CD14-positive monocyte (primary cell): Measurements from ENCODE around the gene VWA7. TPM values are rescaled to one million over a fixed set of nuclear protein-coding genes. Genes with fewer than 3 reads are reported as not detected.

ENCODE experiments used
- DNase-seq, 3 donors: peaks; one replicate each; pipeline ENCODE4 v3.0.0-alpha.2; 2011 to 2022
- H2AFZ ChIP-seq: 2 replicates; pipeline ENCODE4 v1.6.0; 2012; ENCODE audit warnings: mild to moderate bottlenecking, low read depth, low read length, inconsistent platforms; ENCODE audit not compliant: insufficient read depth, poor library complexity, severe bottlenecking
- H3K27ac ChIP-seq, 2 donors: 1 replicate in 1 of 2; 2 replicates in 1 of 2; pipeline ENCODE4 v1.5.1; 2012 to 2013; ENCODE audit warnings: low read length in 2 of 2, control low read depth in 1 of 2, inconsistent platforms in 1 of 2, low read depth in 1 of 2, mild to moderate bottlenecking in 1 of 2
- H3K27me3 ChIP-seq, 2 donors: one replicate each; pipeline versions ENCODE4 v1.6.0 to v1.6.1; 2011 to 2013; ENCODE audit warnings: low read length in 2 of 2; ENCODE audit not compliant: control insufficient read depth in 2 of 2, insufficient read depth in 2 of 2
- H3K36me3 ChIP-seq, 2 donors: replicated peaks in 1 of 2; 1 replicate in 1 of 2; 2 replicates in 1 of 2; pipeline versions ENCODE4 v1.5.1 to v1.6.1; 2012 to 2013; ENCODE audit warnings: low read length in 2 of 2, control low read depth in 1 of 2, inconsistent platforms in 1 of 2, mild to moderate bottlenecking in 1 of 2; ENCODE audit not compliant: insufficient read depth in 2 of 2, control insufficient read depth in 1 of 2
- H3K4me1 ChIP-seq, 2 donors: 1 replicate in 1 of 2; 2 replicates in 1 of 2; pipeline versions ENCODE4 v1.5.1 to v1.6.1; 2012 to 2013; ENCODE audit warnings: low read length in 2 of 2, control low read depth in 1 of 2, inconsistent platforms in 1 of 2, mild to moderate bottlenecking in 1 of 2, moderate library complexity in 1 of 2; ENCODE audit not compliant: insufficient read depth in 2 of 2, control insufficient read depth in 1 of 2
- H3K4me2 ChIP-seq: replicated peaks from 2 replicates; pipeline ENCODE3; 2012; ENCODE audit warnings: low read length, moderate library complexity, mild to moderate bottlenecking; ENCODE audit not compliant: poor library complexity, severe bottlenecking; ENCODE audit errors: extremely low read depth
- H3K4me3 ChIP-seq, 3 experiments: fragments of 200-600 bp in 1 of 3; sonication (generic) in 1 of 3; replicated peaks in 1 of 3; 1 replicate in 2 of 3; 2 replicates in 1 of 3; pipeline ENCODE4 v1.5.1; 2011 to 2013; ENCODE audit warnings: low read length in 3 of 3, mild to moderate bottlenecking in 3 of 3, control low read depth in 2 of 3, low read depth in 2 of 3, inconsistent platforms in 1 of 3, moderate library complexity in 1 of 3
- H3K79me2 ChIP-seq: 2 replicates; pipeline ENCODE4 v1.6.0; 2012; ENCODE audit warnings: mild to moderate bottlenecking, control low read depth, inconsistent platforms, low read length, moderate library complexity; ENCODE audit not compliant: insufficient read depth
- H3K9ac ChIP-seq: 2 replicates; pipeline ENCODE4 v1.6.0; 2017; ENCODE audit warnings: low read length, mild to moderate bottlenecking; ENCODE audit not compliant: insufficient read depth, poor library complexity, severe bottlenecking
- H3K9me3 ChIP-seq, 2 donors: replicated peaks in 1 of 2; 1 replicate in 1 of 2; 2 replicates in 1 of 2; pipeline versions ENCODE4 v1.5.1 to v1.6.1; 2012 to 2013; ENCODE audit warnings: low read length in 2 of 2, control low read depth in 1 of 2; ENCODE audit not compliant: control insufficient read depth in 1 of 2, insufficient read depth in 1 of 2
- H4K20me1 ChIP-seq: 2 replicates; pipeline ENCODE4 v1.6.0; 2012; ENCODE audit warnings: mild to moderate bottlenecking, low read length, control low read depth, moderate library complexity; ENCODE audit not compliant: insufficient read depth
- H3K27ac Mint-ChIP-seq, 7 donors: one replicate each; pipeline ENCODE4 v1.8.0; 2020; ENCODE audit warnings: mild to moderate bottlenecking in 7 of 7, mixed read lengths in 7 of 7, moderate library complexity in 6 of 7, inconsistent platforms in 2 of 7
- H3K27me3 Mint-ChIP-seq, 3 donors: one replicate each; pipeline ENCODE4 v1.8.0; 2021 to 2022; ENCODE audit warnings: low read depth in 3 of 3, mild to moderate bottlenecking in 3 of 3, mixed read lengths in 3 of 3, moderate library complexity in 3 of 3, inconsistent platforms in 1 of 3
- H3K36me3 Mint-ChIP-seq, 2 donors: one replicate each; pipeline ENCODE4 v1.8.0; 2020; ENCODE audit warnings: mixed read lengths in 2 of 2, inconsistent platforms in 1 of 2, mild to moderate bottlenecking in 1 of 2
- H3K4me1 Mint-ChIP-seq: one replicate; pipeline ENCODE4 v1.8.0; 2020; ENCODE audit warnings: mild to moderate bottlenecking, mixed read lengths
- H3K4me3 Mint-ChIP-seq, 2 donors: one replicate each; pipeline ENCODE4 v1.8.0; 2020; ENCODE audit warnings: mild to moderate bottlenecking in 2 of 2, mixed read lengths in 2 of 2, moderate library complexity in 1 of 2
- H3K9me3 Mint-ChIP-seq, 7 donors: one replicate each; pipeline ENCODE4 v1.8.0; 2020 to 2022; ENCODE audit warnings: mixed read lengths in 7 of 7, mild to moderate bottlenecking in 6 of 7, moderate library complexity in 6 of 7, inconsistent platforms in 2 of 7
- CTCF ChIP-seq: fragments of 200-600 bp; IDR thresholded peaks from one replicate; pipeline ENCODE4 v1.8.0; 2022; ENCODE audit warnings: antibody characterized with exemption, mild to moderate bottlenecking
- WGBS: methylation state at CpG from one replicate; pipeline ENCODE4 v1.1.5; 2013; ENCODE audit warnings: missing lambda C conversion rate; ENCODE audit not compliant: insufficient coverage; 5-methylcytosine and 5-hydroxymethylcytosine counted together
- intact Hi-C, 2 donors: fragments of 100-400 bp; cut with micrococcal nuclease; formaldehyde crosslinking; loops; one replicate each; pipeline versions ENCODE4 v1.15.0 to v1.15.1; 2023
- polyA plus RNA-seq, 3 donors: library from polyadenylated mRNA; depleted of rRNA in 1 of 3; unstranded in 2 of 3; stranded (reverse) in 1 of 3; fragments of 300-500 nt in 2 of 3; fragments of >200 nt in 1 of 3; fragmentation: Illumina TruSeq in 2 of 3; gene quantifications; 1 replicate in 2 of 3; 2 replicates in 1 of 3; pipeline ENCODE4 v1.2.3, GENCODE V29; 2012 to 2021

The VWA7 gene
- polyA plus RNA-seq, 3 donors, result 0.57 TPM; not detected in 2

- intact Hi-C loops, result loop anchor here in 1 of 2 donors (1.0 to 10.0 kb wide), 4 partner anchors 9 to 192 kb away; partner anchors contain the start of genes ATP6V1G2, CSNK2B, DDX39B and LY6G5B
- Histone ChIP-seq H3K4me1 (peaks cover 68 to 81% of the 10 kb centered on the region in 2 donors), H4K20me1 (peaks cover 30% of the 10 kb centered on the region), H3K36me3 (peaks cover 24 to 25% of the 10 kb centered on the region in 2 donors), H3K27me3 (no peaks in the 10 kb centered on the region), H3K9ac (peak overlapping the region; percentile 89), H2AFZ (no peak overlapping the region), H3K9me3 (no peaks in the 10 kb centered on the region), H3K27ac (peak overlapping the region; percentile 91 to 99), H3K79me2 (peaks cover 73% of the 10 kb centered on the region), H3K4me2 (peak overlapping the region; percentile 94), H3K4me3 (peak overlapping the region; percentile 74 to 100 (median 96))
- H3K27me3 Mint-ChIP-seq, result peaks cover 0 to 5% (median 2%) of the 10 kb centered on the region in 3 donors
- peak in 2 of 3 donors; percentile 47 to 60 for DNase-seq
- peaks cover 0 to 2% (median 0%) of the 10 kb centered on the region in 7 donors for H3K9me3 Mint-ChIP-seq
- peak overlapping the region; percentile 95 to 100 (median 99) for H3K27ac Mint-ChIP-seq
- 3% methylated on average over 7 of the region's 10 CpGs for WGBS
- peak overlapping the region; percentile 99 to 100 for H3K4me3 Mint-ChIP-seq
- TF ChIP-seq CTCF, result no peak
- H3K4me1 Mint-ChIP-seq, result peaks cover 67% of the 10 kb centered on the region
- peaks cover 26 to 30% of the 10 kb centered on the region in 2 donors for H3K36me3 Mint-ChIP-seq
Measured at GRCh38 chr6:31736768-31737314, 40.3 kb downstream of the VWA7 start.

- Histone ChIP-seq H3K4me3 (peak within 1 kb of the TSS; percentile 74 to 100 (median 96)), H3K27ac (peak within 1 kb of the TSS; percentile 91 to 99), H2AFZ (no peak within 1 kb of the TSS), H3K4me1 (peaks cover 67 to 83% of the 10 kb centered on the region in 2 donors), H4K20me1 (peaks cover 37% of the 10 kb centered on the region), H3K79me2 (peaks cover 71% of the 10 kb centered on the region), H3K27me3 (no peaks in the 10 kb centered on the region), H3K9ac (peak within 1 kb of the TSS; percentile 89), H3K9me3 (no peaks in the 10 kb centered on the region), H3K36me3 (peaks cover 29 to 32% of the 10 kb centered on the region in 2 donors), H3K4me2 (peak within 1 kb of the TSS; percentile 94)
- H3K27me3 Mint-ChIP-seq, result peaks cover 0 to 5% (median 2%) of the 10 kb centered on the region in 3 donors
- peaks cover 64% of the 10 kb centered on the region for H3K4me1 Mint-ChIP-seq
- H3K27ac Mint-ChIP-seq, result peak within 1 kb of the TSS; percentile 95 to 100 (median 99)
- peaks cover 29 to 36% of the 10 kb centered on the region in 2 donors for H3K36me3 Mint-ChIP-seq
- intact Hi-C loops, result loop anchor here in 1 of 2 donors (1.0 to 10.0 kb wide), 4 partner anchors 8 to 191 kb away; partner anchors contain the start of genes ATP6V1G2, CSNK2B, DDX39B and LY6G5B
- no peak for TF ChIP-seq CTCF
- H3K9me3 Mint-ChIP-seq, result peaks cover 0 to 2% (median 0%) of the 10 kb centered on the region in 7 donors
- H3K4me3 Mint-ChIP-seq, result peak within 1 kb of the TSS; percentile 99 to 100
- peak; percentile 81 to 88 (median 81) for DNase-seq
- WGBS, result 0% methylated on average over 2 of the region's 24 CpGs
Measured at GRCh38 chr6:31736021-31736767, 40.9 kb downstream of the VWA7 start, which contains the start of gene CLIC1. CLIC1 (minus strand) TSS chr6:31736530; CDS start chr6:31736300, 230 bp downstream.
